ENCODE results near the gene MEG3.

- TF ChIP-seq L3MBTL2 (conservative IDR thresholded peaks at IDR 0.05) (no peak), FOXA1 (IDR thresholded peaks at IDR 0.05) (no peak), SP1 (IDR thresholded peaks at IDR 0.05) (no peak), NFRKB (IDR thresholded peaks at IDR 0.05) (no peak), FOXK2 (IDR thresholded peaks at IDR 0.05) (no peak), HDGF (IDR thresholded peaks at IDR 0.05; ENCODE audit: borderline replicate concordance) (no peak), BHLHE40 (IDR thresholded peaks at IDR 0.05; ENCODE audit: borderline replicate concordance) (no peak), ELF4 (IDR thresholded peaks at IDR 0.05) (no peak), TARDBP (IDR thresholded peaks at IDR 0.05) (no peak), ZNF384 (IDR thresholded peaks at IDR 0.05) (no peak)
Measured at GRCh38 chr14:100882026-100882967, 56.4 kb downstream of the MEG3 start.

Data from HEK293T (cell line).